Endothelial cell of umbilical vein (primary cell): ENCODE data around the gene ZFY. TPM values are rescaled to one million over a fixed set of nuclear protein-coding genes. Genes with fewer than 3 reads are reported as not detected.

Source experiments
- BruUV-seq: library from RNA; stranded (reverse); fragments of 400-500 nt; replicated peaks from 2 replicates; lab custom pipeline; 2021; lab: Mats Ljungman, UMichigan
- CTCF ChIA-PET: fragments of 300-600, 350-600 bp; sonication (Branson Sonifier 250); formaldehyde crosslinking; loops from one replicate; lab custom pipeline; 2021; ENCODE audit warnings: antibody characterized with exemption, inconsistent platforms; lab: Charles Lee
- POLR2A ChIA-PET: fragments of 300-600, 350-600 bp; sonication (Branson Sonifier 250); formaldehyde crosslinking; loops from one replicate; lab custom pipeline; 2021; ENCODE audit warnings: antibody characterized with exemption, inconsistent platforms; lab: Charles Lee
- DNase-seq: peaks from one replicate; pipeline ENCODE4 v3.0.0-alpha.2; 2011; ENCODE audit warnings: low read depth, low spot score
- FAIRE-seq: peaks from 2 replicates; lab custom pipeline; 2011; peaks lifted over from hg19 to GRCh38; lab: Jason Lieb, UNC
- H2AFZ ChIP-seq: 2 replicates; pipeline ENCODE4 v1.6.0; 2012; ENCODE audit warnings: low read depth, low read length, control low read depth, inconsistent platforms
- H3K27ac ChIP-seq: 2 replicates; pipeline ENCODE4 v1.5.1; 2011; ENCODE audit warnings: low read depth, mild to moderate bottlenecking, control low read depth, low read length, moderate library complexity; ENCODE audit not compliant: insufficient read depth
- H3K27me3 ChIP-seq, 2 experiments: 2 replicates each; pipeline versions ENCODE4 v1.6.0 to v1.6.1; 2011; ENCODE audit warnings: low read length in 2 of 2, mixed read lengths in 1 of 2; ENCODE audit not compliant: control insufficient read depth in 2 of 2, insufficient read depth in 2 of 2
- H3K36me3 ChIP-seq, 2 experiments: 2 replicates in 1 of 2; 3 replicates in 1 of 2; pipeline ENCODE4 v1.5.1; 2011; ENCODE audit warnings: low read length in 2 of 2, mild to moderate bottlenecking in 1 of 2, moderate library complexity in 1 of 2; ENCODE audit not compliant: control insufficient read depth in 2 of 2, insufficient read depth in 2 of 2; ENCODE audit errors: extremely low read depth in 1 of 2
- H3K4me1 ChIP-seq: 3 replicates; pipeline ENCODE4 v1.5.1; 2011; ENCODE audit warnings: mild to moderate bottlenecking, low read length; ENCODE audit not compliant: control insufficient read depth, insufficient read depth; ENCODE audit errors: extremely low read depth
- H3K4me2 ChIP-seq: 2 replicates; pipeline ENCODE4 v1.6.1; 2011; ENCODE audit warnings: low read length, control low read depth, mixed read lengths; ENCODE audit not compliant: insufficient read depth
- H3K4me3 ChIP-seq, 3 experiments: fragments of 200-600 bp in 1 of 3; sonication (generic), shearing (Covaris generic) in 1 of 3; replicated peaks in 1 of 3; 2 replicates each; pipeline ENCODE4 v1.5.1; 2011 to 2016; ENCODE audit warnings: control low read depth in 3 of 3, low read length in 3 of 3, mild to moderate bottlenecking in 2 of 3, inconsistent platforms in 1 of 3, low read depth in 1 of 3, moderate library complexity in 1 of 3; ENCODE audit not compliant: insufficient read depth in 1 of 3
- H3K79me2 ChIP-seq: 2 replicates; pipeline ENCODE4 v1.6.0; 2012; ENCODE audit warnings: low read length, inconsistent platforms; ENCODE audit not compliant: control insufficient read depth, insufficient read depth
- H3K9ac ChIP-seq: replicated peaks from 2 replicates; pipeline ENCODE3; 2011; ENCODE audit warnings: low read length, control low read depth; ENCODE audit not compliant: insufficient read depth; ENCODE audit errors: extremely low read depth
- H3K9me1 ChIP-seq: replicated peaks from 3 replicates; pipeline ENCODE4 v1.6.0; 2011; ENCODE audit warnings: mild to moderate bottlenecking, low read length; ENCODE audit not compliant: control insufficient read depth, insufficient read depth; ENCODE audit errors: extremely low read depth
- H3K9me3 ChIP-seq: replicated peaks from 2 replicates; pipeline ENCODE4 v1.5.1; 2012; ENCODE audit warnings: low read length, inconsistent platforms; ENCODE audit not compliant: control insufficient read depth, insufficient read depth
- H4K20me1 ChIP-seq: replicated peaks from 2 replicates; pipeline ENCODE3; 2011; ENCODE audit warnings: mild to moderate bottlenecking, low read length; ENCODE audit not compliant: control insufficient read depth, insufficient read depth; ENCODE audit errors: extremely low read depth
- EZH2 ChIP-seq: IDR thresholded peaks from 2 replicates; pipeline ENCODE4 v1.6.1; 2012; ENCODE audit warnings: borderline replicate concordance, low read depth, mild to moderate bottlenecking, moderate library complexity, low read length, inconsistent platforms; ENCODE audit not compliant: severe bottlenecking
- FOS ChIP-seq: IDR thresholded peaks from 2 replicates; pipeline ENCODE4 v1.6.1; 2011; ENCODE audit warnings: mild to moderate bottlenecking, low read length, moderate library complexity, borderline replicate concordance; ENCODE audit not compliant: insufficient read depth
- GATA2 ChIP-seq: IDR thresholded peaks from 2 replicates; pipeline ENCODE4 v1.7.0; 2011; ENCODE audit warnings: low read depth, mild to moderate bottlenecking, moderate library complexity, mixed read lengths, low read length; ENCODE audit not compliant: insufficient read length, insufficient read depth
- JUN ChIP-seq: IDR thresholded peaks from 2 replicates; pipeline ENCODE4 v1.6.1; 2011; ENCODE audit warnings: borderline replicate concordance, low read depth; ENCODE audit not compliant: insufficient read length, insufficient read depth
- MYC ChIP-seq: IDR thresholded peaks from one replicate; pipeline ENCODE4 v1.6.1; 2011; ENCODE audit warnings: mild to moderate bottlenecking, low read depth, low read length
- POLR2A ChIP-seq: IDR thresholded peaks from 2 replicates; pipeline ENCODE4 v1.6.1; 2012; ENCODE audit warnings: low read depth, mild to moderate bottlenecking, control low read depth, low read length
- POLR2AphosphoS5 ChIP-seq: IDR thresholded peaks from 2 replicates; pipeline ENCODE4 v1.6.1; 2012; ENCODE audit warnings: low read depth, mild to moderate bottlenecking, control low read depth, low read length, moderate library complexity; ENCODE audit not compliant: insufficient read depth
- dilution Hi-C: fragments of 300-500 bp; cut with MboI; formaldehyde crosslinking; loops from one replicate; pipeline ENCODE4 v1.15.0; 2019; ENCODE audit warnings: low sequenced_read_pairs; ENCODE audit not compliant: extremely low pct_ligation_motif_present
- intact Hi-C: fragments of 100-400 bp; cut with micrococcal nuclease; formaldehyde crosslinking; loops from one replicate; pipeline ENCODE4 v1.10.0; 2022
- polyA plus RNA-seq, 4 experiments: library from polyadenylated mRNA; depleted of rRNA in 3 of 4; stranded (reverse) in 3 of 4; unstranded in 1 of 4; fragments of >200 nt; gene quantifications; 2 replicates each; pipeline versions ENCODE4 v1.2.1 to v1.2.3, GENCODE V29; 2011 to 2012; ENCODE audit warnings: missing spikeins in 1 of 4
- total RNA-seq: library from RNA; stranded (reverse); gene quantifications from 2 replicates; pipeline ENCODE4 v1.2.3, GENCODE V29; 2021
- TF ChIP-seq, protein P1 (sequence below), 2 donors: IDR thresholded peaks; 1 replicate in 1 of 2; 2 replicates in 1 of 2; pipeline ENCODE4 v1.5.1; 2011; ENCODE audit warnings: low read length in 2 of 2, mild to moderate bottlenecking in 2 of 2, moderate library complexity in 2 of 2, control low read depth in 1 of 2, inconsistent platforms in 1 of 2, low read depth in 1 of 2; ENCODE audit not compliant: insufficient read depth in 1 of 2; ENCODE audit errors: extremely low read depth in 1 of 2
- TF ChIP-seq, protein P2 (sequence below): IDR thresholded peaks from 2 replicates; pipeline ENCODE4 v1.6.1; 2011; ENCODE audit not compliant: insufficient read depth, insufficient read length

ZFY gene
- total and polyA plus RNA-seq, 2 donors (not counting 3 experiments of a cell fraction or from before 2014, with no cell fraction given) = 3.1 to 10.8 TPM

DNA sequence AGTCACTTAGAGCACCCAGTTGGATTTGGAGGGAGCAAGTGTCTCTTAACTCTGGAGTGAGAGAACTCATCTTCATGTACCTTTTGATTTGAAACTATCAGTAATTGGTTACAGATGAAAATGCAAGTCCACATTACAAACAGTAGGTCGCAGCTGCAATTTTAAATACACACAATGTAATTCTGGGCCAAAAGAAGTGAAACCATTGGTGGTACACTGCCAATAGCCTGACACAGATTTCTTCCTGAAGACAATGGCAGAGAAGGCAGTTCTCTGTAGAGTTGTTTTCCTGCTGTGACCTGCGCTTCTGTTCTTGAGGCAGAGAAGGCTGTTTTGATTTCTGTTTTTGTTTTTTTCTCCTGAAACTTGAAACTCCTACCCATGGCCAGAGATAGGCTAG lies 86.0 kb downstream of the ZFY start:
- BruUV-seq = no TSS peak
- Histone ChIP-seq H3K27ac (no peak overlapping the region), H3K79me2 (no peaks in the 10 kb centered on the region), H4K20me1 (no peaks in the 10 kb centered on the region), H3K9ac (no peak overlapping the region), H3K9me1 (no peaks in the 10 kb centered on the region), H3K27me3 (no peaks in the 10 kb centered on the region), H3K4me3 (no peak overlapping the region), H3K9me3 (no peaks in the 10 kb centered on the region), H3K36me3 (no peaks in the 10 kb centered on the region), H2AFZ (no peak overlapping the region), H3K4me2 (no peak overlapping the region), H3K4me1 (no peaks in the 10 kb centered on the region)
- DNase-seq (no peak), FAIRE-seq (no peak)
- dilution Hi-C loops = no loop called here
- intact Hi-C loops = no loop called here
- CTCF ChIA-PET = no interaction called here
- TF ChIP-seq GATA2 (no peak), EZH2 (no peak), FOS (no peak), MYC (no peak), POLR2A (no peak), JUN (no peak), POLR2AphosphoS5 (no peak)
- TF ChIP-seq, protein P1, sequence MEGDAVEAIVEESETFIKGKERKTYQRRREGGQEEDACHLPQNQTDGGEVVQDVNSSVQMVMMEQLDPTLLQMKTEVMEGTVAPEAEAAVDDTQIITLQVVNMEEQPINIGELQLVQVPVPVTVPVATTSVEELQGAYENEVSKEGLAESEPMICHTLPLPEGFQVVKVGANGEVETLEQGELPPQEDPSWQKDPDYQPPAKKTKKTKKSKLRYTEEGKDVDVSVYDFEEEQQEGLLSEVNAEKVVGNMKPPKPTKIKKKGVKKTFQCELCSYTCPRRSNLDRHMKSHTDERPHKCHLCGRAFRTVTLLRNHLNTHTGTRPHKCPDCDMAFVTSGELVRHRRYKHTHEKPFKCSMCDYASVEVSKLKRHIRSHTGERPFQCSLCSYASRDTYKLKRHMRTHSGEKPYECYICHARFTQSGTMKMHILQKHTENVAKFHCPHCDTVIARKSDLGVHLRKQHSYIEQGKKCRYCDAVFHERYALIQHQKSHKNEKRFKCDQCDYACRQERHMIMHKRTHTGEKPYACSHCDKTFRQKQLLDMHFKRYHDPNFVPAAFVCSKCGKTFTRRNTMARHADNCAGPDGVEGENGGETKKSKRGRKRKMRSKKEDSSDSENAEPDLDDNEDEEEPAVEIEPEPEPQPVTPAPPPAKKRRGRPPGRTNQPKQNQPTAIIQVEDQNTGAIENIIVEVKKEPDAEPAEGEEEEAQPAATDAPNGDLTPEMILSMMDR (IDR thresholded peaks at IDR 0.05; ENCODE audit: extremely low read depth in 1 of 2, insufficient read depth in 1 of 2, low read depth in 1 of 2, low read length in 2 of 2) = no peak
- TF ChIP-seq, protein P2, sequence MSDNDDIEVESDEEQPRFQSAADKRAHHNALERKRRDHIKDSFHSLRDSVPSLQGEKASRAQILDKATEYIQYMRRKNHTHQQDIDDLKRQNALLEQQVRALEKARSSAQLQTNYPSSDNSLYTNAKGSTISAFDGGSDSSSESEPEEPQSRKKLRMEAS = no peak
- POLR2A ChIA-PET = no interaction called here
